SK-N-SH (cell line): Measurements from ENCODE around the gene ABHD8. TPM values are rescaled to one million over a fixed set of nuclear protein-coding genes. Genes with fewer than 3 reads are reported as not detected.
A peak's percentile ranks its signal among the peaks of the same experiment; 100 is the strongest.

Experiments
- CTCF ChIA-PET: fragments of 300-600, 350-600 bp; formaldehyde crosslinking; extraction: SDS; loops from one replicate; lab custom pipeline; 2021; lab: Yijun Ruan, JAX
- POLR2A ChIA-PET: fragments of 350-600 bp; sonication (Branson Sonifier 250); formaldehyde crosslinking; extraction: SDS; loops from one replicate; lab custom pipeline; 2020; ENCODE audit warnings: antibody characterized with exemption, inconsistent platforms; lab: Yijun Ruan, JAX
- DNase-seq: peaks from one replicate; pipeline ENCODE4 v3.0.0; 2012
- H2AFZ ChIP-seq: fragments of 200-600 bp; sonication (generic); 2 replicates; pipeline ENCODE4 v1.8.1; 2016; ENCODE audit warnings: antibody characterized with exemption, mild to moderate bottlenecking, low read depth
- H3F3A ChIP-seq: fragments of 200-600 bp; sonication (generic); replicated peaks from 2 replicates; pipeline ENCODE3; 2016; ENCODE audit warnings: antibody characterized with exemption, mild to moderate bottlenecking; ENCODE audit not compliant: insufficient read depth
- H3K27ac ChIP-seq, 2 experiments: fragments of 200-500 bp in 1 of 2; fragments of 200-600 bp in 1 of 2; sonication (Bioruptor generic) in 1 of 2; sonication (generic), shearing (Covaris generic) in 1 of 2; 2 replicates each; pipeline versions ENCODE4 v1.5.1 to v1.6.1; 2014 to 2016; ENCODE audit warnings: low read depth in 2 of 2, inconsistent platforms in 1 of 2, low read length in 1 of 2, mild to moderate bottlenecking in 1 of 2, mixed read lengths in 1 of 2
- H3K27me3 ChIP-seq: fragments of 200-600 bp; sonication (generic), shearing (Covaris generic); 2 replicates; pipeline ENCODE4 v1.6.1; 2016; ENCODE audit warnings: mixed run types; ENCODE audit not compliant: insufficient read depth
- H3K36me3 ChIP-seq, 2 experiments: fragments of 200-500 bp in 1 of 2; fragments of 200-600 bp in 1 of 2; sonication (Bioruptor generic) in 1 of 2; sonication (generic) in 1 of 2; replicated peaks in 1 of 2; 2 replicates each; pipeline versions ENCODE3 to v1.5.1; 2014 to 2016; ENCODE audit warnings: low read length in 1 of 2, mild to moderate bottlenecking in 1 of 2; ENCODE audit not compliant: insufficient read depth in 2 of 2, control insufficient read depth in 1 of 2
- H3K4me1 ChIP-seq, 2 experiments: fragments of 200-500 bp in 1 of 2; fragments of 200-600 bp in 1 of 2; sonication (Bioruptor generic) in 1 of 2; sonication (generic), shearing (Covaris generic) in 1 of 2; 2 replicates each; pipeline versions ENCODE4 v1.5.1 to v1.6.1; 2014 to 2016; ENCODE audit warnings: low read depth in 1 of 2, low read length in 1 of 2, mixed run types in 1 of 2; ENCODE audit not compliant: insufficient read depth in 2 of 2, control insufficient read depth in 1 of 2
- H3K4me2 ChIP-seq: fragments of 200-600 bp; sonication (generic), shearing (Covaris generic); 2 replicates; pipeline ENCODE4 v1.6.1; 2017; ENCODE audit warnings: mixed run types
- H3K4me3 ChIP-seq, 2 experiments: fragments of 200-500 bp in 1 of 2; fragments of 200-600 bp in 1 of 2; sonication (Bioruptor generic) in 1 of 2; sonication (generic), shearing (Covaris generic) in 1 of 2; 2 replicates each; pipeline versions ENCODE4 v1.5.1 to v1.8.1; 2014 to 2016; ENCODE audit warnings: low read depth in 2 of 2, inconsistent platforms in 1 of 2, low read length in 1 of 2, mild to moderate bottlenecking in 1 of 2, mixed read lengths in 1 of 2, moderate library complexity in 1 of 2
- H3K79me2 ChIP-seq: fragments of 200-600 bp; sonication (generic); 2 replicates; pipeline ENCODE4 v1.8.1; 2017; ENCODE audit warnings: mild to moderate bottlenecking; ENCODE audit not compliant: insufficient read depth
- H3K9ac ChIP-seq: fragments of 200-600 bp; sonication (generic); 2 replicates; pipeline ENCODE4 v1.6.1; 2017; ENCODE audit warnings: mixed run types
- H3K9me2 ChIP-seq: fragments of 200-600 bp; sonication (generic); 2 replicates; pipeline ENCODE4 v1.6.1; 2017; ENCODE audit warnings: mixed run types
- H3K9me3 ChIP-seq: fragments of 200-600 bp; sonication (generic); 2 replicates; pipeline ENCODE4 v1.6.1; 2017; ENCODE audit warnings: mixed run types, mild to moderate bottlenecking, moderate library complexity
- H4K20me1 ChIP-seq: fragments of 200-600 bp; sonication (generic); 2 replicates; pipeline ENCODE4 v1.6.1; 2017; ENCODE audit warnings: mild to moderate bottlenecking, mixed run types; ENCODE audit not compliant: insufficient read depth
- EP300 ChIP-seq, 2 experiments: IDR thresholded peaks; 2 replicates each; pipeline versions ENCODE4 v1.4.0 to v1.6.1; 2012; ENCODE audit warnings: borderline replicate concordance in 1 of 2, low read depth in 1 of 2, low read length in 1 of 2
- JUND ChIP-seq: IDR thresholded peaks from 2 replicates; pipeline ENCODE4 v1.4.0; 2012
- NFIC ChIP-seq: IDR thresholded peaks from 2 replicates; pipeline ENCODE4 v1.4.0; 2012; ENCODE audit warnings: borderline replicate concordance
- PBX3 ChIP-seq: IDR thresholded peaks from 2 replicates; pipeline ENCODE4; 2012
- POLR2AphosphoS5 ChIP-seq: IDR thresholded peaks from 2 replicates; pipeline ENCODE4 v1.6.1; 2012; ENCODE audit warnings: low read depth, low read length
- RAD21 ChIP-seq: IDR thresholded peaks from 2 replicates; pipeline ENCODE4 v1.6.1; 2012; ENCODE audit warnings: mild to moderate bottlenecking, low read length
- RCOR1 ChIP-seq: fragments of 150-350 bp; IDR thresholded peaks from 2 replicates; pipeline ENCODE4 v1.6.1; 2017; ENCODE audit warnings: antibody characterized with exemption, low read length
- RXRA ChIP-seq: IDR thresholded peaks from 2 replicates; pipeline ENCODE4 v1.4.0; 2012; ENCODE audit warnings: low read depth, mild to moderate bottlenecking, borderline replicate concordance
- TAF1 ChIP-seq: IDR thresholded peaks from 2 replicates; pipeline ENCODE4 v1.6.1; 2012; ENCODE audit warnings: low read depth, mild to moderate bottlenecking, low read length, moderate library complexity, borderline replicate concordance
- TCF12 ChIP-seq: IDR thresholded peaks from 2 replicates; pipeline ENCODE4 v1.4.0; 2012
- YY1 ChIP-seq: IDR thresholded peaks from 2 replicates; pipeline ENCODE4 v1.4.0; 2012; ENCODE audit warnings: low read depth, mild to moderate bottlenecking
- ZBTB33 ChIP-seq: IDR thresholded peaks from 2 replicates; pipeline ENCODE4 v1.4.0; 2012; ENCODE audit warnings: low read depth, borderline replicate concordance
- WGBS: methylation state at CpG from one replicate; pipeline ENCODE4 v1.1.6; 2017; ENCODE audit warnings: low lambda C conversion rate; 5-methylcytosine and 5-hydroxymethylcytosine counted together
- polyA plus RNA-seq, 3 experiments: library from polyadenylated mRNA; depleted of rRNA; stranded (reverse); fragments of >200 nt; gene quantifications; 2 replicates each; pipeline ENCODE4 v1.2.3, GENCODE V29; 2012
- TF ChIP-seq, protein P1 (sequence below): IDR thresholded peaks from 2 replicates; pipeline ENCODE4 v1.6.1; 2012; ENCODE audit warnings: mild to moderate bottlenecking, low read depth, low read length, moderate library complexity

ABHD8 gene
- polyA plus RNA-seq, 1 of the 3 experiments (the other 2 are of a cell fraction): 11.1 TPM

DNA sequence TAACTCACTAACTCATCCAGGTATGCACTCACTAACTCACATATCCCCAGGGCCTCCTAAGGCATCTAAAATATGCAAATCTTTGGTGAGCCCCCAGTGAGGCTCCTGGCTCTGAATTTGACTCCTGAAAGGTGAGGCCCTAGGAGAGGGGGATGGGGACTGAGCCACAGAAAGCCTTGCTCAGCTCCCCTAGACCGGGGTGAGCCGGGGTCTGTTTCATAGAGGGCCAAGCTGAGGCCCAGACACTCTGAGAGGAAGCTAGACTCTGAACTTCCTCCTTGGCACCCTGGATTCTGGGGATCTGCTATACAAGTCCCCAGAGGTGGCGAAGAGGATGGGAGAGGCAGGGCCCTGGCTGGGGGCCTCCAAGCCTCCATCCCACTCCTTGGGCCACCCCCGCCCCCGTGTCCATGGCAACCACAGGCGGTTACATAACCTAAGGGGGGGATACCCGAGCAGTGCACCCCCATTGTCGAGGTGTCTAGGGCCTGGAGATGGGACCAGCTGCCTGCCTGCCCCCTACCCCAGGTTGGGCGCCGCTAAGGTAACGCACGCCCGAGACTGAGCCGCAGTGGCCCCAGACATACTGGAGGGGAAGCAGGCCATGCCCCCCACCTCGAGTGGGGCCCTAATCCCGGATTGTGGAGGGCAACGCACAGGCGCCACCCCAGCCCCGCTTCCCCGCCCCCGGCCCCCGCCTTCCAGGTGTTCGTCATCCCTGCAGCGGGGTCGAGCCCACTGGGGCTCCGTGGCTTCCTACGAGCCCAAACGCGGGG lies 646 bp downstream of the ABHD8 start:
- Histone ChIP-seq H3K9ac (peak overlapping the region; percentile 71), H3K9me2 (no peaks in the 10 kb centered on the region), H4K20me1 (no peaks in the 10 kb centered on the region), H3K4me3 (peak overlapping the region; percentile 72 to 73), H3K9me3 (no peaks in the 10 kb centered on the region), H3K27ac (peak overlapping the region in 1 of 2 experiments; percentile 77; a peak in 2 of 4 replicates), H3K36me3 (peaks cover 0 to 3% of the 10 kb centered on the region in 2 experiments), H3K79me2 (peaks cover 17% of the 10 kb centered on the region), H2AFZ (peak overlapping the region; percentile 82), H3F3A (peaks cover 18% of the 10 kb centered on the region), H3K4me1 (peaks cover 12 to 27% of the 10 kb centered on the region in 2 experiments; a peak in 3 of 4 replicates), H3K4me2 (peak overlapping the region; percentile 87), H3K27me3 (no peaks in the 10 kb centered on the region)
- no peak for TF ChIP-seq POLR2AphosphoS5
- no peak for TF ChIP-seq RXRA
- no peak for TF ChIP-seq RCOR1
- TF ChIP-seq PBX3: no peak
- TF ChIP-seq TCF12: no peak
- no peak for TF ChIP-seq JUND
- no peak for TF ChIP-seq NFIC
- TF ChIP-seq TAF1: no peak
- ChIA-PET CTCF (interaction anchor here (0.6 to 2.5 kb wide), 3 partner anchors 9 to 44 kb away, joined by 3 to 17 read pairs (median 4); no protein-coding TSS in a partner anchor), POLR2A (interaction anchor here (2.2 kb wide), 1 partner anchor 31 kb away, joined by 4 read pairs; no protein-coding TSS in a partner anchor)
- WGBS: 43% methylated on average over 6 of the region's 29 CpGs
- no peak for DNase-seq

DNA sequence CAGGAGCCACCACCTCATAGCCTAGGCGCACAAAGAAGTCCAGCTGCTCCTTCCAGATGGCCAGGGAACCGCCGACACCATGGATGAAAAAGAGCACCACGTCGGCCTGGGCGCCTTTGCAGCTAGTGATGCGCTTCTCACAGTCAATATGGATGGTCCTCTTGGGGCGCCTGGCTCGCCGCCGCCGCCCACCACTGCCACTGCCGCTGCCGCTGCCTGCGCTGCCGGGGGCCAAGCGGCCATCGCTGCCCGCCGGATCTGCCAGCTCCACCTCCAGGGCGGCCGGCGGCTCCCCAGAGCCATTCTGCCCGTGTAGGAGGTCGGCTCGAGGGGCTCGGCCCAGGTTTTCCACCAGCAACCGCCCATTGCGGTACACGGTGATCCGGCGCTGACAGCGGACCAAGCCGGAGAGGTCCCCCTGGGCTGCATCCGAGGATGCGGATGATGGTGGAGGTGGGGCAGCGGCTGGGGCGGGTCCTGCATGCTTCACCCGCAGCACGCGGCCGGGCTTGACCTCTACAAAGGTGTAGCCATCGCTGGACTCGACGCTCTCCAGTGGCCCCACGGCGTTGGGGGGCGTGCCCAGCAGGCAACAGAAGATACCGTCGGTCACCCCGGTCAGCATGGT lies 2.1 kb downstream of the ABHD8 start:
- Histone ChIP-seq H3F3A (peaks cover 22% of the 10 kb centered on the region), H3K9ac (no peak overlapping the region), H4K20me1 (no peaks in the 10 kb centered on the region), H3K9me3 (no peaks in the 10 kb centered on the region), H3K36me3 (peaks cover 0 to 3% of the 10 kb centered on the region in 2 experiments), H3K27ac (no peak overlapping the region), H3K27me3 (no peaks in the 10 kb centered on the region), H2AFZ (no peak overlapping the region), H3K4me1 (peaks cover 12 to 27% of the 10 kb centered on the region in 2 experiments; a peak in 3 of 4 replicates), H3K9me2 (no peaks in the 10 kb centered on the region), H3K79me2 (peaks cover 2% of the 10 kb centered on the region; the same call in 1 of the 2 replicates), H3K4me2 (no peak overlapping the region), H3K4me3 (no peak overlapping the region)
- ChIA-PET CTCF (interaction anchor here (1.0 kb wide), 1 partner anchor 147 kb away, joined by 3 read pairs; the partner anchor contains the start of gene TMEM221), POLR2A (interaction anchor here (2.2 kb wide), 1 partner anchor 32 kb away, joined by 4 read pairs; no protein-coding TSS in a partner anchor)
- no peak for DNase-seq
- 97% methylated on average over 11 of the region's 51 CpGs for WGBS
- TF ChIP-seq EP300 (IDR thresholded peaks at IDR 0.05; ENCODE audit: borderline replicate concordance in 1 of 2, low read depth in 1 of 2, low read length in 1 of 2): no peak
- TF ChIP-seq RAD21: no peak
- TF ChIP-seq TAF1: no peak
- no peak for TF ChIP-seq YY1
- no peak for TF ChIP-seq ZBTB33
- TF ChIP-seq, protein P1, sequence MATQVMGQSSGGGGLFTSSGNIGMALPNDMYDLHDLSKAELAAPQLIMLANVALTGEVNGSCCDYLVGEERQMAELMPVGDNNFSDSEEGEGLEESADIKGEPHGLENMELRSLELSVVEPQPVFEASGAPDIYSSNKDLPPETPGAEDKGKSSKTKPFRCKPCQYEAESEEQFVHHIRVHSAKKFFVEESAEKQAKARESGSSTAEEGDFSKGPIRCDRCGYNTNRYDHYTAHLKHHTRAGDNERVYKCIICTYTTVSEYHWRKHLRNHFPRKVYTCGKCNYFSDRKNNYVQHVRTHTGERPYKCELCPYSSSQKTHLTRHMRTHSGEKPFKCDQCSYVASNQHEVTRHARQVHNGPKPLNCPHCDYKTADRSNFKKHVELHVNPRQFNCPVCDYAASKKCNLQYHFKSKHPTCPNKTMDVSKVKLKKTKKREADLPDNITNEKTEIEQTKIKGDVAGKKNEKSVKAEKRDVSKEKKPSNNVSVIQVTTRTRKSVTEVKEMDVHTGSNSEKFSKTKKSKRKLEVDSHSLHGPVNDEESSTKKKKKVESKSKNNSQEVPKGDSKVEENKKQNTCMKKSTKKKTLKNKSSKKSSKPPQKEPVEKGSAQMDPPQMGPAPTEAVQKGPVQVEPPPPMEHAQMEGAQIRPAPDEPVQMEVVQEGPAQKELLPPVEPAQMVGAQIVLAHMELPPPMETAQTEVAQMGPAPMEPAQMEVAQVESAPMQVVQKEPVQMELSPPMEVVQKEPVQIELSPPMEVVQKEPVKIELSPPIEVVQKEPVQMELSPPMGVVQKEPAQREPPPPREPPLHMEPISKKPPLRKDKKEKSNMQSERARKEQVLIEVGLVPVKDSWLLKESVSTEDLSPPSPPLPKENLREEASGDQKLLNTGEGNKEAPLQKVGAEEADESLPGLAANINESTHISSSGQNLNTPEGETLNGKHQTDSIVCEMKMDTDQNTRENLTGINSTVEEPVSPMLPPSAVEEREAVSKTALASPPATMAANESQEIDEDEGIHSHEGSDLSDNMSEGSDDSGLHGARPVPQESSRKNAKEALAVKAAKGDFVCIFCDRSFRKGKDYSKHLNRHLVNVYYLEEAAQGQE: no peak
